Fibroblast of lung (primary cell): ENCODE data around the gene S100A12. TPM values are rescaled to one million over a fixed set of nuclear protein-coding genes. Genes with fewer than 3 reads are reported as not detected.

Experiments used
- DNase-seq, 2 donors: peaks; one replicate each; pipeline versions ENCODE4 v3.0.0 to v3.0.0-alpha.2; 2010; ENCODE audit warnings: low read depth in 2 of 2
- H2AFZ ChIP-seq: 2 replicates; pipeline ENCODE4 v1.5.1; 2012; ENCODE audit warnings: low read length, control low read depth, inconsistent platforms
- H3K27ac ChIP-seq: 2 replicates; pipeline ENCODE4 v1.5.1; 2011; ENCODE audit warnings: low read length, control low read depth; ENCODE audit not compliant: insufficient read depth
- H3K27me3 ChIP-seq: 2 replicates; pipeline ENCODE4 v1.5.1; 2011; ENCODE audit warnings: mild to moderate bottlenecking, low read length; ENCODE audit not compliant: control insufficient read depth, insufficient read depth
- H3K36me3 ChIP-seq: 2 replicates; pipeline ENCODE4 v1.5.1; 2011; ENCODE audit warnings: low read length; ENCODE audit not compliant: control insufficient read depth, insufficient read depth
- H3K4me1 ChIP-seq: 2 replicates; pipeline ENCODE4 v1.5.1; 2011; ENCODE audit warnings: low read length; ENCODE audit not compliant: control insufficient read depth, insufficient read depth; ENCODE audit errors: extremely low read depth
- H3K4me2 ChIP-seq: 2 replicates; pipeline ENCODE4 v1.5.1; 2011; ENCODE audit warnings: low read length, control low read depth; ENCODE audit not compliant: insufficient read depth; ENCODE audit errors: extremely low read depth
- H3K4me3 ChIP-seq, 4 experiments: fragments of 200-600 bp in 1 of 4; sonication (generic) in 1 of 4; replicated peaks in 1 of 4; 2 replicates each; pipeline ENCODE4 v1.5.1; 2011 to 2016; ENCODE audit warnings: low read length in 4 of 4, low read depth in 3 of 4, mild to moderate bottlenecking in 3 of 4, control low read depth in 2 of 4, inconsistent platforms in 1 of 4, mixed read lengths in 1 of 4; ENCODE audit not compliant: insufficient read depth in 1 of 4; ENCODE audit errors: control extremely low read depth in 1 of 4
- H3K79me2 ChIP-seq: 2 replicates; pipeline ENCODE4 v1.5.1; 2012; ENCODE audit warnings: mild to moderate bottlenecking, low read length, inconsistent platforms; ENCODE audit not compliant: control insufficient read depth, insufficient read depth
- H3K9ac ChIP-seq: 2 replicates; pipeline ENCODE4 v1.5.1; 2011; ENCODE audit warnings: mild to moderate bottlenecking, low read length, control low read depth; ENCODE audit not compliant: insufficient read depth
- H3K9me3 ChIP-seq: 2 replicates; pipeline ENCODE4 v1.5.1; 2012; ENCODE audit warnings: low read depth, low read length; ENCODE audit not compliant: control insufficient read depth, insufficient read depth
- H4K20me1 ChIP-seq: 2 replicates; pipeline ENCODE4 v1.5.1; 2011; ENCODE audit warnings: low read length; ENCODE audit not compliant: control insufficient read depth, insufficient read depth; ENCODE audit errors: extremely low read depth
- CTCF ChIP-seq, 2 donors: IDR thresholded peaks in 1 of 2; conservative IDR thresholded peaks in 1 of 2; 1 replicate in 1 of 2; 2 replicates in 1 of 2; pipeline ENCODE4 v1.5.1; 2011 to 2012; ENCODE audit warnings: low read length in 2 of 2, control low read depth in 1 of 2, inconsistent platforms in 1 of 2, low read depth in 1 of 2, mild to moderate bottlenecking in 1 of 2
- EZH2 ChIP-seq: IDR thresholded peaks from 2 replicates; pipeline ENCODE4 v1.5.1; 2012; ENCODE audit warnings: low read length, control low read depth, mild to moderate bottlenecking; ENCODE audit errors: missing control alignments
- polyA plus RNA-seq, 2 donors: library from polyadenylated mRNA; depleted of rRNA in 1 of 2; stranded (reverse) in 1 of 2; unstranded in 1 of 2; fragments of >200 nt; gene quantifications; 2 replicates each; pipeline ENCODE4 v1.2.1, GENCODE V29; 2011 to 2012; ENCODE audit warnings: missing spikeins in 1 of 2
- total RNA-seq: library from RNA; depleted of rRNA; stranded (reverse); fragments of >200 nt; gene quantifications from 2 replicates; pipeline ENCODE4 v1.2.1, GENCODE V29; 2014

S100A12 gene
- total and polyA plus RNA-seq, 2 donors (not counting 1 experiment from before 2014, with no cell fraction given), result not detected

GRCh38 chr1:153399401-153400055 is 24.1 kb upstream of the S100A12 start:
- H3K9me3 ChIP-seq, result no peaks in the 10 kb centered on the region
- no peak overlapping the region for H3K4me3 ChIP-seq
- peaks cover 4% of the 10 kb centered on the region for H3K27me3 ChIP-seq
- H3K4me2 ChIP-seq, result no peak overlapping the region
- H3K4me1 ChIP-seq, result no peaks in the 10 kb centered on the region
- H3K36me3 ChIP-seq, result no peaks in the 10 kb centered on the region
- H2AFZ ChIP-seq, result no peak overlapping the region
- no peak for TF ChIP-seq EZH2
- TF ChIP-seq CTCF (conservative IDR thresholded peaks at IDR 0.05 in 1 of 2, IDR thresholded peaks at IDR 0.05 in 1 of 2; ENCODE audit: low read depth in 1 of 2, low read length in 2 of 2), result no peak
- no peaks in the 10 kb centered on the region for H3K79me2 ChIP-seq
- H3K27ac ChIP-seq, result no peak overlapping the region
- no peak overlapping the region for H3K9ac ChIP-seq
- no peak for DNase-seq
- no peaks in the 10 kb centered on the region for H4K20me1 ChIP-seq

GRCh38 chr1:153397924-153398651 is 22.7 kb upstream of the S100A12 start:
- H3K4me1 ChIP-seq, result no peaks in the 10 kb centered on the region
- H2AFZ ChIP-seq, result no peak overlapping the region
- no peak for DNase-seq
- no peak overlapping the region for H3K27ac ChIP-seq
- H3K27me3 ChIP-seq, result peaks cover 4% of the 10 kb centered on the region
- no peaks in the 10 kb centered on the region for H4K20me1 ChIP-seq
- TF ChIP-seq EZH2 (no peak), CTCF (conservative IDR thresholded peaks at IDR 0.05 in 1 of 2, IDR thresholded peaks at IDR 0.05 in 1 of 2; ENCODE audit: low read depth in 1 of 2, low read length in 2 of 2) (no peak)
- H3K9ac ChIP-seq, result no peak overlapping the region
- H3K36me3 ChIP-seq, result no peaks in the 10 kb centered on the region
- no peak overlapping the region for H3K4me2 ChIP-seq
- H3K79me2 ChIP-seq, result no peaks in the 10 kb centered on the region
- no peaks in the 10 kb centered on the region for H3K9me3 ChIP-seq
- H3K4me3 ChIP-seq, result no peak overlapping the region

DNA sequence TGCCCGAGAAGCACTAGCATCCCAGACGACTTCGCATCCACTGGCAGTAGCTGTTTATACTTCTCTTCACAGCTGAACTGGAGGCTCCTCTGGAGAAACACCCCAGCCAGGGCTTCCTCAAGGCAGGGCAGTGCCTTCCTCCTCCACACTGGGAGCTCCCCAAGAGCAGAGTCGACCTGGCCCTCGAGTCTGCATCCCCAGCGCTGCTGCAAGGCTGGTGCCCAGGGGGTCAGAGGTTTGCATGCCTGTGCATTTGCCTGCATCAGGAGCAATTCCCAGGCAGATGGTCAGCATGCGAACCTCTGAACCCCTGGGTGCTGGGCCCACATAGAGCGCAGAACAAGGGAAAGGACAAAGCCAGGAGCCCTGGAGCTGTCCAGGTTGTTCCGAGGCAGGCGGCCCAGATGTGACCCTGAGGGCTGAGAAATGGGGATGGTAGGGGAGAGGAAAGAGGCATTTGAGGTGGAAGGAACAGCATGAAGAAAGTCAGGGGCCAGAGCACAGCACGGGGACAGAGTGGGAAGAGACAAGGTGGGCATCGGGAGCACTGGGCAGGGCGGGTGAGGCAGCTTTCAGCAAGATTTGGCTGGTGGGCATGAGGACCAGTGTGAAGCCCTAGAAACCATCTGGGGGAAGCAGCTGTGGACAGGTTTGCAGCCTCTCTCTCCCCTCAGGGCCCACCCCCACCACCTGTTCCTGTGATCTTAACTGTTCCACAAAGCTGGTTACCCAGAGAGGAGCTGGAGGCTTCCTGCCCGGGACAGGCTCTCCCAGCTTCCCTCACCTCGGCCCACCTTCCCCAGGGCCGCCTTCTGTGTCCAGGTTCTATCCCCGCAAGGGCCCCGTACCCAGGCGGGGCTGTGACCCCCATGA is 21.9 kb upstream of the S100A12 start:
- no peak for DNase-seq
- Histone ChIP-seq H3K4me1 (no peaks in the 10 kb centered on the region), H3K79me2 (no peaks in the 10 kb centered on the region), H3K27ac (no peak overlapping the region), H3K9me3 (no peaks in the 10 kb centered on the region), H3K36me3 (no peaks in the 10 kb centered on the region), H2AFZ (no peak overlapping the region), H3K4me3 (no peak overlapping the region), H3K27me3 (peaks cover 4% of the 10 kb centered on the region), H3K9ac (no peak overlapping the region), H4K20me1 (no peaks in the 10 kb centered on the region), H3K4me2 (no peak overlapping the region)
- no peak for TF ChIP-seq CTCF (conservative IDR thresholded peaks at IDR 0.05 in 1 of 2, IDR thresholded peaks at IDR 0.05 in 1 of 2; ENCODE audit: low read depth in 1 of 2, low read length in 2 of 2)
- TF ChIP-seq EZH2, result no peak
